HG03565 (cell line): ENCODE measurements around the gene DBNDD1.

Experiments
- ATAC-seq: cut with Tn5 transposase; IDR thresholded peaks from one replicate; pipeline ENCODE4 v1.9.1; 2021; ENCODE audit warnings: mild to moderate bottlenecking, moderate library complexity; ENCODE audit not compliant: unreplicated experiment

DBNDD1 gene

GRCh38 chr16:90037276-90037675 is 18.0 kb upstream of the DBNDD1 start:
- ATAC-seq = no peak

GRCh38 chr16:90035902-90036301 is 16.6 kb upstream of the DBNDD1 start:
- no peak for ATAC-seq

- no peak for ATAC-seq
These were observed 15.2 kb upstream of the DBNDD1 start for GRCh38 chr16:90034504-90034903.

GRCh38 chr16:90033387-90033786 is 14.1 kb upstream of the DBNDD1 start:
- ATAC-seq = no peak

- no peak for ATAC-seq
These were observed 13.5 kb upstream of the DBNDD1 start for GRCh38 chr16:90032674-90033331.

GRCh38 chr16:90031931-90032673 is 12.8 kb upstream of the DBNDD1 start:
- no peak for ATAC-seq

- no peak for ATAC-seq
These were observed 12.1 kb upstream of the DBNDD1 start for GRCh38 chr16:90031186-90031930.

GRCh38 chr16:90028985-90029384 is 9.7 kb upstream of the DBNDD1 start:
- ATAC-seq = no peak

GRCh38 chr16:90027611-90028010 is 8.4 kb upstream of the DBNDD1 start:
- ATAC-seq = no peak

GRCh38 chr16:90026135-90026534 is 6.9 kb upstream of the DBNDD1 start:
- ATAC-seq = no peak

- ATAC-seq = no peak
These were observed 3.8 kb upstream of the DBNDD1 start for GRCh38 chr16:90023078-90023447.

GRCh38 chr16:90022209-90023077 is 3.2 kb upstream of the DBNDD1 start:
- ATAC-seq = no peak

- no peak for ATAC-seq
These were observed 1.7 kb upstream of the DBNDD1 start for GRCh38 chr16:90020838-90021382.

- no peak for ATAC-seq
These were observed 1.1 kb upstream of the DBNDD1 start for GRCh38 chr16:90020260-90020837.

GRCh38 chr16:90019543-90020259 is 445 bp upstream of the DBNDD1 start:
- ATAC-seq = no peak

- ATAC-seq = no peak
These were observed 982 bp downstream of the DBNDD1 start for GRCh38 chr16:90018297-90018651.

GRCh38 chr16:90016339-90016950 is 2.8 kb downstream of the DBNDD1 start:
- no peak for ATAC-seq

- ATAC-seq = no peak
These were observed 3.5 kb downstream of the DBNDD1 start for GRCh38 chr16:90015586-90016338.
